Measurements from ENCODE around the gene FLRT1.
A peak's percentile ranks its signal among the peaks of the same experiment; 100 is the strongest.

Gene FLRT1

GRCh38 chr11:64049509-64049908, 13.8 kb downstream of the FLRT1 start:
- DNase-seq, result no peak

- no peak for DNase-seq
Observed at GRCh38 chr11:64051297-64051696, 15.6 kb downstream of the FLRT1 start.

GRCh38 chr11:64052436-64052835, 16.7 kb downstream of the FLRT1 start:
- no peak for DNase-seq

GRCh38 chr11:64052938-64053622, 17.3 kb downstream of the FLRT1 start:
- DNase-seq, result no peak

- DNase-seq, result no peak
Observed at GRCh38 chr11:64053699-64054098, 18.0 kb downstream of the FLRT1 start.

- no peak for DNase-seq
Observed at GRCh38 chr11:64055077-64055476, 19.3 kb downstream of the FLRT1 start.

GRCh38 chr11:64056213-64056785, 20.6 kb downstream of the FLRT1 start:
- DNase-seq, result no peak

- DNase-seq, result no peak
Observed at GRCh38 chr11:64056861-64057260, 21.1 kb downstream of the FLRT1 start.

GRCh38 chr11:64057890-64058289, 22.2 kb downstream of the FLRT1 start:
- DNase-seq, result no peak

- peak; percentile 42 for DNase-seq
Observed at GRCh38 chr11:64058494-64058893, 22.8 kb downstream of the FLRT1 start.

GRCh38 chr11:64059339-64060140, 23.8 kb downstream of the FLRT1 start:
- DNase-seq, result no peak

- DNase-seq, result no peak
Observed at GRCh38 chr11:64060263-64060860, 24.6 kb downstream of the FLRT1 start.

- DNase-seq, result peak; percentile 75
Observed at GRCh38 chr11:64060861-64061444, 25.2 kb downstream of the FLRT1 start.

GRCh38 chr11:64062185-64063039, 26.7 kb downstream of the FLRT1 start:
- no peak for DNase-seq

- no peak for DNase-seq
Observed at GRCh38 chr11:64063777-64064176, 28.0 kb downstream of the FLRT1 start.

GRCh38 chr11:64064374-64065140, 28.8 kb downstream of the FLRT1 start:
- DNase-seq, result no peak

GRCh38 chr11:64065141-64065465, 29.4 kb downstream of the FLRT1 start:
- no peak for DNase-seq

GRCh38 chr11:64065712-64066111, 30.0 kb downstream of the FLRT1 start:
- DNase-seq, result no peak

GRCh38 chr11:64067230-64067993, 31.7 kb downstream of the FLRT1 start:
- no peak for DNase-seq

- DNase-seq, result no peak
Observed at GRCh38 chr11:64068705-64069400, 33.1 kb downstream of the FLRT1 start.
